Right ventricle myocardium superior (tissue), 1 donor: ENCODE data around the gene NAIF1. TPM values are rescaled to one million over a fixed set of nuclear protein-coding genes. Genes with fewer than 3 reads are reported as not detected.
"Not testable (repeated sequence)": the region's sequence is repeated elsewhere in the genome, so short reads cannot be mapped to it uniquely, and the experiment has no call there.

Experiments used
- ATAC-seq: fragments of 200-7000 bp; cut with Tn5 transposase; one replicate; pipeline ENCODE4 v1.9.1; 2020; ENCODE audit warnings: mild to moderate bottlenecking; ENCODE audit not compliant: poor library complexity
- DNase-seq: peaks from one replicate; pipeline ENCODE4 v3.0.0-alpha.2; 2020
- intact Hi-C: fragments of 100-400 bp; cut with DNase I; formaldehyde crosslinking; loops from one replicate; pipeline ENCODE4 v1.11.2; 2022
- long read RNA-seq: library from polyadenylated mRNA; unstranded; transcript quantifications from one replicate; pipeline ENCODE4 v2.0.0, GENCODE V29; 2021
- total RNA-seq: library from RNA; stranded (reverse); fragmentation: NEBNext Ultra II Directional; extraction: Animal tissue kit (Norgen Biotek cat#: 25700); gene quantifications from one replicate; pipeline ENCODE4 v1.2.1, GENCODE V29; 2021
- donor health status: DM: no; HTN: yes; CAD: no; lungs with severe emphysema.

The NAIF1 gene
- total RNA-seq, result 4.5 TPM
- long read RNA-seq, partial matches to known transcripts, result 0 of 10 reads
- long read RNA-seq, other reads (novel, unspliced or antisense), result 9 of 10 reads

GRCh38 chr9:128066713-128067644 is at the start of gene NAIF1:
Gene NAIF1 (minus strand): TSS chr9:128067320. CDS start chr9:128067101, 219 bp downstream.
- peak; percentile 88 for ATAC-seq
- intact Hi-C loops, result no loop called here

GRCh38 chr9:128116104-128117083 is 49.3 kb upstream of the NAIF1 start:
- intact Hi-C loops, result no loop called here
- DNase-seq (peak; percentile 27), ATAC-seq (no peak)

More at GRCh38 chr9:128066713-128067644, at the start of gene NAIF1:
- peak; percentile 96 for DNase-seq

- intact Hi-C loops, result no loop called here
- DNase-seq (peak; percentile 30), ATAC-seq (no peak)
Measured at GRCh38 chr9:128115187-128116103, 48.3 kb upstream of the NAIF1 start.

- intact Hi-C loops, result no loop called here
- DNase-seq, result peak; percentile 41
Measured at GRCh38 chr9:128114326-128115186, 47.4 kb upstream of the NAIF1 start.

GRCh38 chr9:128113526-128114325 is 46.6 kb upstream of the NAIF1 start:
- DNase-seq (peak; percentile 40), ATAC-seq (no peak)
- intact Hi-C loops, result no loop called here

More at GRCh38 chr9:128114326-128115186, 47.4 kb upstream of the NAIF1 start:
- no peak for ATAC-seq

- ATAC-seq, intact Hi-C loops: not testable (repeated sequence)
- DNase-seq, result peak; percentile 11
Measured at GRCh38 chr9:128111726-128112125, 44.6 kb upstream of the NAIF1 start.

- intact Hi-C loops, result no loop called here
- peak; percentile 43 for ATAC-seq
- DNase-seq, result peak; percentile 26
Measured at GRCh38 chr9:128109050-128109709, 42.1 kb upstream of the NAIF1 start.

- DNase-seq, result peak; percentile 26
Measured at GRCh38 chr9:128108269-128109049, 41.3 kb upstream of the NAIF1 start.

GRCh38 chr9:128107468-128108268 is 40.5 kb upstream of the NAIF1 start:
- intact Hi-C loops, result no loop called here
- ATAC-seq (peak; percentile 8), DNase-seq (peak; percentile 40)

More at GRCh38 chr9:128108269-128109049, 41.3 kb upstream of the NAIF1 start:
- ATAC-seq, result no peak
- intact Hi-C loops, result no loop called here

GRCh38 chr9:128106940-128107467 is 39.9 kb upstream of the NAIF1 start:
- intact Hi-C loops, result no loop called here
- ATAC-seq (no peak), DNase-seq (peak; percentile 38)

GRCh38 chr9:128106181-128106939 is 39.2 kb upstream of the NAIF1 start:
- DNase-seq (peak; percentile 42), ATAC-seq (no peak)
- intact Hi-C loops, result no loop called here

- DNase-seq (peak; percentile 27), ATAC-seq (no peak)
- intact Hi-C loops, result no loop called here
Measured at GRCh38 chr9:128105538-128106175, 38.5 kb upstream of the NAIF1 start.

GRCh38 chr9:128104171-128104618 is 37.1 kb upstream of the NAIF1 start:
- ATAC-seq, result no peak
- DNase-seq, result peak; percentile 22
- intact Hi-C loops, result no loop called here
